Gastroesophageal sphincter (tissue), 3 donors: ENCODE results near the gene MTA3.

Experiments
- CTCF ChIP-seq, 4 experiments: fragments of 200-600 bp in 2 of 4; fragments of 450-650 bp in 2 of 4; sonication (generic) in 1 of 4; IDR thresholded peaks; one replicate each; pipeline ENCODE4 v1.5.1; 2017 to 2019; ENCODE audit warnings: antibody characterized with exemption in 4 of 4, mild to moderate bottlenecking in 2 of 4, moderate library complexity in 2 of 4
- POLR2AphosphoS5 ChIP-seq: sonication (generic); formaldehyde crosslinking; IDR thresholded peaks from one replicate; pipeline ENCODE4 v1.6.1; 2017; ENCODE audit warnings: antibody characterized with exemption

- TF ChIP-seq CTCF (IDR thresholded peaks at IDR 0.05) = no peak
- no peak for TF ChIP-seq POLR2AphosphoS5
These were observed 107.4 kb downstream of the MTA3 start for GRCh38 chr2:42675815-42676214.
